ENCODE data around the gene RTN4R.
"Not testable (repeated sequence)": the region's sequence is repeated elsewhere in the genome, so short reads cannot be mapped to it uniquely, and the experiment has no call there.

The RTN4R gene

GRCh38 chr22:20268279-20269012 lies at the start of gene RTN4R:
TSS of gene RTN4R (minus strand) at chr22:20268318. CDS start at chr22:20268092, 226 bp downstream.
- peak; percentile 60 for DNase-seq

GRCh38 chr22:20317402-20318042 lies 49.4 kb upstream of the RTN4R start:
- peak; percentile 56 for DNase-seq

DNA sequence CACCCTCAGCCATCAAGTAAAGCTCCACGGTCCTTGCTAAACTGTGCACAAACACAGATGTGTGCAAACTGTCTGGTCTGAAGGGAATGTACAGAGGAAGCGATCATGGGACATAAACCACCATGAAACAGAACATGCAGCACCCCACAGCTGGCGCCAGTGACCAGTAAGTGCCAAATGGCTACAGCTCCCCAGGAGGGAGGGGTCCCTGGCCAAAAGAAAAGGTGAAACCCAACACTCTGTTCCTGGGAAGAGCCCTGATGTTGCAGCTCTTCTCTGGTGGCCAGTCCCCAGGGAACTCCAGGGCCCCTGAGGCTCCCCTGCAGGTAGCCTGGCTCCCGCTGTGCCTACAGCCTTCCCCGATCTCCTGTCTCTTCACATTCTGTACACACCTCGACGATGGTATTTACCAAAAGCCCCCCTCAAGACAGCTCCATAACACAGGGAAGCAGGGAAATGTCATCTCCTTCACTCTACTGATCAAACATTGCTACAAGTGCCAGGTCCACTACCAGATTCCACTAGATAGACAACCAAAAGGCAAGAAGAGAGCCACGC lies 48.8 kb upstream of the RTN4R start:
- no peak for DNase-seq

GRCh38 chr22:20316217-20316843 lies 48.2 kb upstream of the RTN4R start:
- DNase-seq = no peak

GRCh38 chr22:20315337-20316216 lies 47.5 kb upstream of the RTN4R start:
- DNase-seq = no peak

GRCh38 chr22:20314741-20315336 lies 46.7 kb upstream of the RTN4R start:
- not testable (repeated sequence) for DNase-seq

- DNase-seq = not testable (repeated sequence)
Measured at GRCh38 chr22:20314206-20314605, 46.1 kb upstream of the RTN4R start.

GRCh38 chr22:20313306-20314077 lies 45.4 kb upstream of the RTN4R start:
- DNase-seq = not testable (repeated sequence)

GRCh38 chr22:20312396-20313191 lies 44.5 kb upstream of the RTN4R start:
- no peak for DNase-seq

DNA sequence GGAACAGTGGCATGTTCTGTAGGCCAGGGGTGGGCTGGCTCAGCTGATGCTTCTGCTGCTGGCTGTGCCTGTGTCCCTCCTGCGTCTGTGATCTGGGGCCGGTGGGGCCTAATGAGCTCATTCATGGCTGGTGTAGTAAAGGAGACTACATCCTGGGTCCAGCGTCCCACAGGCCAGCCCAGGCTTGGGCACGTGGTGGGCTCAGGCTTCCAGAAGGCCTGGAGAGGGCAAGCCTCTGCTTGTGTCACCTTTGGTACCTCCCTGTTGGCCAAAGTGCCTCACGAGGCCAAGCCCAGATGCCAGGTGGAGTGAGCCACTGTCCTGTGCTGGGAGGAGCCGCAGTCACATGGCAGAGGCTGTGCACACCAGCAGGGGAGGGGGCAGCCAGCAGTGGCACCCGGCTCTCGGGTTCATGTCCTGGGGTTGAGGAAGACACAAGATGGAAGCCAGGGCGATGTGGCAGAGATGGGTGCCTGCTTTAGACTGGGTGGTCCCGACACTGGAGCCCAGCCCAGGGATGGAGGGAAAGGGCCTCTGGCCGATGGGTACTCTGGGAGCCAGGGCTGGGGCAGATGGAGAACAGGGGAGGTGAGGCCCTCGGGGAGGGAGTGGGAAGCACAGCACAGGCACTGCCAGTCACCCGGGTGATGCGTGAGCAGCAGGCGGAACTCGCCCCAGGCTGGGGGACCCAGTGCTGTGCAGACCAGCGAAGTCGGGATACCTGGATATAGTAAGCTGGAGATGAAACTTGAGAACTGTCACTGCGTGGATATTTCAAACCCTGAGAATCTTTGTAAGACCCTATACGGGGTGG lies 43.3 kb upstream of the RTN4R start:
- DNase-seq = not testable (repeated sequence)

DNA sequence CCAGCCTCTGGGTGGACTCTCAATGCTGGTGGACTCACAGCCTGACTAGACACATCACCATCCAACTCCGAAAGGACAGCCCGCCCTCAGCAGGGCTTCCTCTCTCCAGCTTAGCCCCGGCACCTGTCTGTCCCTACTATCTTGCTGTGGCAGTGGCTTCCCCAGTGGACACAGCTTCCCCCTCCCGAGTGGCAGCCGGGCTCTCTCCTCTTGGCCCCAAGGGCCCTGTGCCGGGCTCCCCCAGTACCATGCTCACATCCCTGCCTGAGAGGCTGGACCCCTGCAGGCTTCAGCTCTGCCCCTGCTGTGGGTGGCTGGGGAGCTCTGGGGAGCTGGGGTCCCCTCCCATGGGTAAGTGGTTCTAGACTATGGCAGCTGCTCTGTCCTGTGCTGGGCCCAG lies 42.7 kb upstream of the RTN4R start:
- not testable (repeated sequence) for DNase-seq

GRCh38 chr22:20310180-20310579 lies 42.1 kb upstream of the RTN4R start:
- DNase-seq = not testable (repeated sequence)

GRCh38 chr22:20308806-20309650 lies 40.9 kb upstream of the RTN4R start:
- DNase-seq = not testable (repeated sequence)

DNA sequence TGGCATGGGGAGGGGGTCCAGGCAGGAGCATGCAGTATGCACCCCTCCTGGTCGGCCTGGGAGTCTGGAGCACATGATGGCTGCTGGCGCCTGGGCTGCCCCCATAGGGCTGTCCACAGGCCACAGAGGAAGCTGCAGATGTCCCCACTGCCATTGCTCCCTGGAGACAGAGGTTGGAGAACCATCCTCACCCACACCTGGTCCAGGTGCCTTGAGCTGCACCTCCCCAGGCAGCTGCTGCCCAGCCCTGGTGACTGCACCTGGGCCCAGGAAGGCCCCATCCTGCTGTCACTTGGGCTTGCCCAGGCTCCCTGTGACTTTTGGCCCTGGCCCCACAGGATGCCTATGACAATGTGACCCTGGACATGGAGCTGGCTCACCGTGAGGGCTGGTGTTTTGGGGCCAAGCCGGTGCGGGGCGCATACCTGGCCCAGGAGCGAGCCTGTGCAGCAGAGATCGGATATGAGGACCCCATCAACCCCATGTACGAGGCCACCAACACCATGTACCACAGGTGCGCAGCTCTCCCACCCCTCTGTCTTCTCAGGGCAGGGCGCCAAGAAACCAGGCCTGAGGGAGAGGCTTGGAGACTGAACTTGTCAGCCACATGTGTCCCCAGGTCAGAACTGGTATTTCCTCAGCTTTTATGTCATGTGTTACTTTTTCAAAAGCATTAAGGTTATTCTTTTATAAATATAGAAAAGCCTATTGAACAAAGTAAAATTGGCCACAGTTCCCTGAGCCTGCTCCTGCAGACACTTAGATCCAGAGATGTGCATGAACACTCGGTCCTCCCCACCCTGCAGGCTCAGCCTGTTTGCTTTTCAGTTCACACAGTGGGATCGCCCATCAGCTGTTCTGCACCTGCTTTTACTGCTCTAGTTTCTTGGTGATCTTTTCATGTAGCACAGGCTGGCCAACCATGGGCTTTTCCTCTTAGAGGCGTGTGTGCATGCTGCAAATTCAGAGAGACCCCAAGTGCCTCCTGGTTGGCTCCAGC lies 39.6 kb upstream of the RTN4R start:
- DNase-seq = not testable (repeated sequence)

- not testable (repeated sequence) for DNase-seq
Measured at GRCh38 chr22:20306646-20307447, 38.7 kb upstream of the RTN4R start.

DNA sequence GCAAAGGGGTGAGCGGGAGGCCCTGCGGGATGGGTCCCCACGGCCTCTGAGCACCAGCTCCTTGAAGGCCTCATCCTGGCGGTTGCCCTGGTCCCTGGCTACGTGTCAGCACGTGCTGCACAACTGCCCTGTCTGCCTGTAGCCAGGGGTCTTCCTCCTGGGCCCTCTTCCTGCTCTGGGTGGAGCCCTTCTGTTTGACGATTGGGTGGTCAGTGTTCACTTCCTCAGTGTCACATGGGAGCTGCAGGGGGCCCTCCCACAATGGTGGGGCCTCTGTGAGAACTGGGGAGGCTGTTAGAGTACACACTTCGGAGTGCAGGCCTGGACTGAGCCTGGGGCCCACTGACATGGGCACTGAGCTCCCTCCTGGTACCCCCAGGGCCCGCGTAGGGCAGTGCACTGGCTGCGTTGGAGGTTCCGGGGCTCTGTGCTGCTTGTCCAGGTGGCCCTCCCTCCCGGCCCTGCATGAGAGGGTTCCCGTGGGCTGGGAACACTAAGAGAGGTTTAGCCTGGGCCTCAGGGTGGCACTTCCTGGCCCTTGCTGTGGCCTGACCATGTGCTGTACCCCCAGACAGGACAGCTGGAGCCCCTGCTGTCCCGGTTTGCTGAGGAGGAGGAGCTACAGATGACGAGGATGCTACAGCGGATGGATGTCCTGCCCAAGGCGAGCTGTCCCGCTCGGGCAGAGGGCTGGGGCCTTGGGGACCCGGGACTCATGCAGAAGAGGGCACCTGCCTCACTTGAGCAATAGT lies 38.0 kb upstream of the RTN4R start:
- DNase-seq = no peak
